Hepatic stellate cell (primary cell): ENCODE results near the gene EMP3.

Experiments
- DNase-seq: peaks from one replicate; pipeline ENCODE4 v3.0.0; 2011; ENCODE audit warnings: low spot score

The EMP3 gene

GRCh38 chr19:48379058-48379457, 53.7 kb downstream of the EMP3 start:
- no peak for DNase-seq
